Stromal cell of bone marrow (primary cell): Measurements from ENCODE around the gene FNTB.
"Not testable (repeated sequence)": the region's sequence is repeated elsewhere in the genome, so short reads cannot be mapped to it uniquely, and the experiment has no call there.

Source experiments
- DNase-seq: peaks from one replicate; pipeline ENCODE4 v3.0.0-alpha.2; 2012; ENCODE audit warnings: low read depth

Gene FNTB

GRCh38 chr14:65054471-65055085 lies 67.9 kb downstream of the FNTB start:
- no peak for DNase-seq

- no peak for DNase-seq
These were observed 71.0 kb downstream of the FNTB start for GRCh38 chr14:65057695-65058094.

- DNase-seq, result no peak
These were observed 75.7 kb downstream of the FNTB start for GRCh38 chr14:65062096-65063075.

GRCh38 chr14:65065719-65066118 lies 79.0 kb downstream of the FNTB start:
- no peak for DNase-seq

- DNase-seq, result no peak
These were observed 83.2 kb downstream of the FNTB start for GRCh38 chr14:65069874-65070413.

GRCh38 chr14:65070471-65070976 lies 83.8 kb downstream of the FNTB start:
- no peak for DNase-seq

GRCh38 chr14:65071544-65071943 lies 84.8 kb downstream of the FNTB start:
- DNase-seq, result no peak

- no peak for DNase-seq
These were observed 85.6 kb downstream of the FNTB start for GRCh38 chr14:65072256-65072655.

GRCh38 chr14:65072937-65073336 lies 86.2 kb downstream of the FNTB start:
- DNase-seq, result no peak

- DNase-seq, result no peak
These were observed 87.0 kb downstream of the FNTB start for GRCh38 chr14:65073605-65074201.

GRCh38 chr14:65074449-65075150 lies 87.9 kb downstream of the FNTB start:
- no peak for DNase-seq

GRCh38 chr14:65075628-65076325 lies 89.1 kb downstream of the FNTB start:
- DNase-seq, result no peak

- DNase-seq, result no peak
These were observed 90.6 kb downstream of the FNTB start for GRCh38 chr14:65077318-65077717.

- no peak for DNase-seq
These were observed 92.5 kb downstream of the FNTB start for GRCh38 chr14:65079201-65079600.

- DNase-seq, result no peak
These were observed 93.1 kb downstream of the FNTB start for GRCh38 chr14:65079768-65080167.

- DNase-seq, result peak; percentile 45
These were observed 94.5 kb downstream of the FNTB start for GRCh38 chr14:65080960-65081747.

GRCh38 chr14:65082930-65083329 lies 96.2 kb downstream of the FNTB start:
- no peak for DNase-seq

GRCh38 chr14:65084554-65085505 lies 98.1 kb downstream of the FNTB start:
- DNase-seq, result no peak

GRCh38 chr14:65086686-65087085 lies 100.0 kb downstream of the FNTB start:
- DNase-seq, result not testable (repeated sequence)
